Activated T-cell treated with anti-CD3 and anti-CD28 coated beads, Interleukin-2, amount 50 U/mL, for 24 hours (primary cell): ENCODE data around the gene LEFTY1.

Experiments
- DNase-seq: peaks from one replicate; pipeline ENCODE4 v3.0.0-alpha.2; 2020
- H3K27ac Mint-ChIP-seq: 2 replicates; pipeline ENCODE4 v1.8.0; 2020; ENCODE audit warnings: mild to moderate bottlenecking, mixed read lengths
- H3K27me3 Mint-ChIP-seq: 2 replicates; pipeline ENCODE4 v1.8.0; 2020; ENCODE audit warnings: mixed read lengths
- H3K36me3 Mint-ChIP-seq: 2 replicates; pipeline ENCODE4 v1.8.0; 2020; ENCODE audit warnings: low read depth, mixed read lengths
- H3K4me1 Mint-ChIP-seq: 2 replicates; pipeline ENCODE4 v1.8.0; 2020; ENCODE audit warnings: low read depth, mixed read lengths
- H3K4me3 Mint-ChIP-seq: 2 replicates; pipeline ENCODE4 v1.8.0; 2020; ENCODE audit warnings: mild to moderate bottlenecking, moderate library complexity, mixed read lengths
- H3K9me3 Mint-ChIP-seq: 2 replicates; pipeline ENCODE4 v1.8.0; 2020; ENCODE audit warnings: mixed read lengths

LEFTY1 gene

DNA sequence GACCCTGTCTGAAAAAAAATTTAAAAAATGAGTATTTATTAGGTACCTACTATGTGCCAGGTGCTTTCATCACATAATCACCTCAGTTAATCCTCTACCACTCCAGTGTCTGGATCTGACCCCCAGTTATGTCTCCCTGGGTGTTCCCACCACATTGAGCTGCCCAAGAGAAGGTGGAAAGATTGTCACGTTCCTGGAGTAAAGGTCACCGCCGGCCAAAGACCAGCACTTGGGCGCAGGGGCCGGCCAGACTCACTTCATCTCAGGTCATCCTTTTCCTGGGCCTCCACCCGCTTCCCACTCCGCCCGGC is 34.4 kb upstream of the LEFTY1 start:
- H3K27ac Mint-ChIP-seq = peak overlapping the region; percentile 97
- peaks cover 54% of the 10 kb centered on the region for H3K36me3 Mint-ChIP-seq

DNA sequence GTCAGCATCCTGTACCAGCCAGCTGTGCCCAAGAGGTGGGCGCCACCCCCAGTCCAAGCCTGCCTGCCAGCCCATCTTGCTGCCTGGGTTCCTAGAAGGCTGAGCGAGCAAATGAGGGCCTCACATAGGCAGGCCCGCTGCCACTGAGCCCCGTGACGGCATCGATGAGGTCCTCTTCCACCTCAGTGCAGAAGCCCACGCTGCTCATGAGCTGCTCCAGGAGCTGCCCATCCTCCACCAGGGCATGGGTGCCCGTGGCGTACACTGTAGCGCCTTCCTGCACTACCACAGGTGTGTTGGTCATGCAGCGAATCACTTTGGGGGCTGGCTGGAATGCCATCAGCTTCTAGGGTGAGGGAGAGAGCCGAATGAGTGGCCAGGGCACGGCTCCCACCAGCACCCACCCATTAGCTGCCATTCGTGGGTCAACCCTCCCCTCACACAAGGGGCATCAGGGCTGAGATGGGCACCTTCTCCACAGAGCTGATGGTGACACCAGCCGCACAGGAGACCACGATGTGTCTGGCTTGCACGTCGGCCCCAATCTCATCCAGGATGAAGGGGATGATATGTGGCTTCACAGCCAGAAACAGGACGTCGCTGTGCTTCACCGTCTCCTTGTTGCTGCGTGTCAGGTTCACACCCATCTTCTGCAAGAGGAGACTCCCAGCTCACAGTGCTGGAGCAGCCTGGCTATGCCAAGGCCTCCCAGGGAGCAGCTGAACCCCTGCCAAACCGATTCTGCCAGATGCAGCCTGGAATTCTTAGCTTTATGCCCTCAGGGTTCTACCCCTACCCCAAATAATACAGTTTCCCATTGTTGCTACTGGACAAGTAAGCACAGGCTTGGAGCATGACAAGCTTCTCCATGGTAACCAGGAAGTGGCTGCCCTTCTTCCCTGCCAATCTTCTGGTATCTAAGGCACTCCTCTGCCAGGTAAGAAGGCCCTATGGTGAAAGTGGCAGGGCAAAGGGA is 33.1 kb upstream of the LEFTY1 start:
- Mint-ChIP-seq H3K27ac (peak overlapping the region; percentile 97), H3K4me1 (peaks cover 62% of the 10 kb centered on the region), H3K4me3 (peak overlapping the region; percentile 96), H3K9me3 (no peaks in the 10 kb centered on the region), H3K36me3 (peaks cover 67% of the 10 kb centered on the region), H3K27me3 (no peaks in the 10 kb centered on the region)
- no peak for DNase-seq

More for the DNA sequence above, 34.4 kb upstream of the LEFTY1 start:
- Mint-ChIP-seq H3K27me3 (no peaks in the 10 kb centered on the region), H3K4me3 (peak overlapping the region; percentile 96), H3K4me1 (peaks cover 58% of the 10 kb centered on the region), H3K9me3 (no peaks in the 10 kb centered on the region)
- DNase-seq = no peak

DNA sequence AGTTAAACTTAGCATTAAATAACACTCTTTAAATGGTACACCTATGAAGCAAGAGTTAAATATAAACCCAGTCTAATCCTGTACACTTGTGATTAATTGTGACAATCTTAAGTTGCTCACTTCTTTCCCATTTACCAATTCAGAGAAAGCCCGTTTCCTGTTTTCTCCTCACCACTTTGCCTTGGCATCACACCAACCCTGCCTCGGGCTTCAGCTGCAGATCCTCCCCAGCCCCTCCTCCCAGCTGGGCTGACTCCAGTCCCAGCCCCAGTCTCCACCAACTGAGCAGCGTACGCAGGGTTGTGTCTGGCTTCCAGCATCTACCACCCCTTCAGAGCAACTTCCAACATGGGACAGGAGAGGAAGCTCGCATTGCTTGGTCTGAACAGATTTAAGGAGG is 31.0 kb upstream of the LEFTY1 start:
- DNase-seq = no peak
- H3K27me3 Mint-ChIP-seq = no peaks in the 10 kb centered on the region
- no peaks in the 10 kb centered on the region for H3K9me3 Mint-ChIP-seq
- H3K27ac Mint-ChIP-seq = peak overlapping the region; percentile 74
- H3K4me3 Mint-ChIP-seq = no peak overlapping the region
- peaks cover 52% of the 10 kb centered on the region for H3K4me1 Mint-ChIP-seq
- peaks cover 86% of the 10 kb centered on the region for H3K36me3 Mint-ChIP-seq

DNA sequence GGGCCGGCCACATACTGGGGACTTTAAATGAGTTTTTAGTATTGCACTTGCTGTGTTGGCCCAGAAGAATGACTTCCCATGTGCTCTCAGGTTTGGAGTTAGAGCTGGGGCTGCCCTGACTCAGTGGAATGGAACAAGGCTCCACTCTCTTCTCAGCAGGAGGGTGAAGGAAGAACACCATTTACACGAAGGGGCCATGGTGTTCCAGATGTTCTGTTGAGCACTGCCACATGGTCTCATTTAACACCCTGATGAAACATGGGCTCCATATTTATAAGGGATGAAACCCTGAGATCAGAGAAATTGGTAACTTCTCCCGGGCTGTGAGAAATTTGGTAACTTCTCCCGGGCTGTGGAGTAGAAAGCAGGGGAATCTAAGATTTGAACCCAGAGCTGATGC is 29.3 kb upstream of the LEFTY1 start:
- DNase-seq = no peak
- no peak overlapping the region for H3K4me3 Mint-ChIP-seq
- peaks cover 79% of the 10 kb centered on the region for H3K36me3 Mint-ChIP-seq
- H3K9me3 Mint-ChIP-seq = no peaks in the 10 kb centered on the region
- no peaks in the 10 kb centered on the region for H3K27me3 Mint-ChIP-seq
- H3K27ac Mint-ChIP-seq = no peak overlapping the region
- peaks cover 49% of the 10 kb centered on the region for H3K4me1 Mint-ChIP-seq

DNA sequence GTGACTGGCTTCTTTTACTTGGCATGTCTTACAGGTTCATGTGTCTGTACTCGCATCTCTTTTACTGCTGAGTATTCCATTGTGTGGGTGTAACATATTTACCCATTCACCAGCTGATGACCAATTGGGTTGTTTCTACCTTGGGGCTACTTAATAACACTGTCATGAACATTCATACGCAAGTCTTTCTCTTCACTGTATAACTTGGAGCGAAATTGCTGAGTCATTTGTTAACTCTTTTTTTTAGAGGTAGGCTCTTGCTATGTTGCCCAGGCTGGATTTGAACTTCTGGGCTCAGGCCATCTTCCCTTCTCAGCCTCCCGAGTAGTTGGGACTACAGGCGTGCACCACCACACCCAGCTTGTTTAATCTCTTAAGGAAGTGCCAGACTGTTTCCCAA is 28.6 kb upstream of the LEFTY1 start:
- Mint-ChIP-seq H3K27ac (peak overlapping the region; percentile 1), H3K4me1 (peaks cover 45% of the 10 kb centered on the region), H3K36me3 (peaks cover 78% of the 10 kb centered on the region), H3K27me3 (no peaks in the 10 kb centered on the region), H3K4me3 (no peak overlapping the region), H3K9me3 (no peaks in the 10 kb centered on the region)
- no peak for DNase-seq

DNA sequence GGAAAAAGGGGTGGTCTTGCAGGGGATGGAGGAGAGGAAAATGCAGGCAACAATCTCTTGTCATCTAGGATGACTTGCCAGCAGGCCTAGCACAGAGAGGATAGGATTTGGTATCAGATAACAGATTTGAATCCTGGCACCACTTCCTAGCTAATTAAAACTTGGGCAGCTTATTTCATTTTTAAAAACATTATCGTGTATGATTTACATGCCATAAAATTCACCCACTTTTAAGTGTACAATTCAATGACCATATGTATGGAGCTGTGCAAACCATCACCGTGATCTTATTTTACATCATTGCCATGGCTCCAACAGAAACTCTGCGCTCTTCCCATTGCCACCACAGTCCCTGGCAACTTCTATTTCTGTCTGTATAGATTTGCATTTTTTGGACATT is 28.2 kb upstream of the LEFTY1 start:
- Mint-ChIP-seq H3K36me3 (peaks cover 74% of the 10 kb centered on the region), H3K27me3 (no peaks in the 10 kb centered on the region), H3K4me1 (peaks cover 41% of the 10 kb centered on the region), H3K27ac (peak overlapping the region; percentile 1), H3K9me3 (no peaks in the 10 kb centered on the region), H3K4me3 (no peak overlapping the region)
- DNase-seq = no peak

DNA sequence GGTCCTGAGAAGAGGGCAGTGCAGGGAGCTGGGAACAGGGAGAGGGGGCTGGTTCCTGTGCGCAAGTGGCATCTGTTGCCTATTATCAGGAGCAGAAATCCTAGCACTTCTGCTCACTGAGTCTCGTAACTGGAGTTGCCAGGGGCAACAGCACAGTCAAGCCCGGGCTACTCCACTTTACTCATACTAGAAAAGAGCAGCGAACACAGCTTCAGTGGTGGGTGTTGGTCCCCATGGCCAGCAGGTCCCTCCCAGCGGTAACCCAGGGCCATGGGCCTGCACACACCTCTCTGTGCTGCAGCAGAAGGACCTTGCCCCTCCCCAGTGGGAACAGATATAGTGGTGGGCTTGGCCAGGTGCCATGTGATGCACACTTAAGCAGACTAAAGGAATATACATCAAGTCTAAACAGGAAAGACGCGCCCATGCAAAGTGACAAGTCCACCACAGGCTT is 26.6 kb upstream of the LEFTY1 start:
- no peak for DNase-seq
- H3K9me3 Mint-ChIP-seq = no peaks in the 10 kb centered on the region
- no peak overlapping the region for H3K4me3 Mint-ChIP-seq
- no peak overlapping the region for H3K27ac Mint-ChIP-seq
- H3K4me1 Mint-ChIP-seq = peaks cover 33% of the 10 kb centered on the region
- H3K36me3 Mint-ChIP-seq = peaks cover 59% of the 10 kb centered on the region
- no peaks in the 10 kb centered on the region for H3K27me3 Mint-ChIP-seq

DNA sequence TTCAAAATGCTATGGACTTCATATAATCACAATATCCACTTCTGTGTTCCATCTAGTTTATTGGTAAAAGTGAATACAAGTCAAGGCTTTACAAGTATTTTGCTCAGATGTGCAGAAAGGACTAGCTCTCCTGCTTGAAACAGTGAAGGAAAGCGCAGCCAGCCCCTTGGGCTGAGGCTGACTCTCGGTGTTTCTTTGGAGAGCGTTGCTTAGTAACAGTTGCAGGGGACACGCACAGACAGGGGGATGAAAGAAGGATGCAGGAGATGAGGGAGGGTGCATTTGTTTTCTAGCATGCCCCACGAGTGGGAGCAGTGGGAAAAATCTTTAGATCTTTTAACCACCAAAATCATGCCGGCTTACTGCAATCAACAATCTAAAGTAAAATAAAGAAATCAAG is 26.0 kb upstream of the LEFTY1 start:
- Mint-ChIP-seq H3K36me3 (peaks cover 52% of the 10 kb centered on the region), H3K27me3 (no peaks in the 10 kb centered on the region), H3K4me3 (no peak overlapping the region), H3K4me1 (peaks cover 33% of the 10 kb centered on the region), H3K9me3 (no peaks in the 10 kb centered on the region), H3K27ac (no peak overlapping the region)
- DNase-seq = no peak

DNA sequence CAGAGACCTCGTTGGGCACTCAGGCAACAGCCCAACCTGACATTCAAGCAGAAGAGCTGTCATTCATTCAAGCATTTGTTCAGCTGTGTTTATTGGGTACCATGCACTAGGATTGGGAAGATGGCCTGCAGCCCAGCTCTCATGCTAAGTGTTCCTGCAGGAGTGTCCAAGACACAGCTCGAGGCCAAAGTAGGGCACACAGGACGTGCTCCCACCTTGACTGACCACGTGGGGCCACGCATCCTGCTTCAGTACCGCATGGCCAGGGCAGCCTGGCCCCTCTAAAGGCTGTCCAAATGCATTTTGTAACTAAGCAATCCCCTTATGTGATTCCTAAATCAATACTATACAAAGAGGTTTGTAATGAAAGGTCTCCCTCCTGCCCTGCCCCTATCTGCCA is 25.4 kb upstream of the LEFTY1 start:
- Mint-ChIP-seq H3K9me3 (no peaks in the 10 kb centered on the region), H3K4me3 (no peak overlapping the region), H3K27ac (no peak overlapping the region), H3K27me3 (no peaks in the 10 kb centered on the region), H3K4me1 (peaks cover 33% of the 10 kb centered on the region), H3K36me3 (peaks cover 47% of the 10 kb centered on the region)
- DNase-seq = no peak

DNA sequence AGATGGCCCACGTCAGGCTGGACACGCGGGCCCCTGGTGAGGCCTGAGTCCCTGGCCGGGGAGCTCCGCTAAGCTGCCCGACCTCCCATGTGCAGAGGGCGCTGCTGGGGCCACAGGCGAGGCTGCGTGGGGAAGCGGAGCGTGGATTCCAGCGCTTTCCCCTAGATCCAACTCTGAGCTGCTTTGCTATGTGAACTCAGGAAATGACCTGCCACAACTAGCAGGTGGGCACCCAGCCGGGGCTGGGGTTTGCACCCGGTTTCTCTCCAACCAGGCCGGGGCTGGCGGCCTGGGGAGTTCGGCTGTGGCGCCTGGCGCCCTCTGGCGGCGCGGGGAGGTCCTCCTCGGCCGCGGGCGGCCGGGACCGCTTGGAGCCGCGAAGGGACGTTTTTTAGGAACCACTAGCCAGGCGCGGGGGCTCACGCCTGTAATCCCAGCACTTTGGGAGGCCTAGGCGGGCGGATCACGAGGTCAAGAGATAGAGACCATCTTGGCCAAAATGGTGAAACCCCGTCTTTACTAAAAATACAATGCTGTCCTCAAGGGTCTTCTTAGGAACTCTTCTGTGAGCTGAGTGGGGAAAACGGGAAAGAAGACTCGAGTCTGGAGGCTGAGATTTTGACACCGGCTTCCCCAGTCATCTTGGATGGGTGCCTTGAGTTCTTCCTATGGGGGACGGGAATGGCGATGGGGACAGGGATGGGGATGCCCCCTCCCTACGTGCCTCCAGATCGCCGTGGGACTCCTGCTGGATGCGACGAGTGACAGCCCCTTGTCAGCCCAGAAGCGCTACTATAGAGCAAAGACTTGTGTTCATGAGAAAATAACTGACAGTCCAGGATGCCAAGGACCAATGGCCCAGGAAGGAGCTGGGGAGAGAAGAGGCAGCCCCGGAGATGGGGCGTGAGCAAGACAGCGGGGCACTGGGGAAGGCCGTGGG is 22.5 kb upstream of the LEFTY1 start:
- H3K36me3 Mint-ChIP-seq = peaks cover 18% of the 10 kb centered on the region
- no peaks in the 10 kb centered on the region for H3K27me3 Mint-ChIP-seq
- H3K9me3 Mint-ChIP-seq = no peaks in the 10 kb centered on the region
- peak; percentile 86 for DNase-seq
- H3K4me1 Mint-ChIP-seq = peaks cover 22% of the 10 kb centered on the region
- H3K4me3 Mint-ChIP-seq = no peak overlapping the region
- no peak overlapping the region for H3K27ac Mint-ChIP-seq

DNA sequence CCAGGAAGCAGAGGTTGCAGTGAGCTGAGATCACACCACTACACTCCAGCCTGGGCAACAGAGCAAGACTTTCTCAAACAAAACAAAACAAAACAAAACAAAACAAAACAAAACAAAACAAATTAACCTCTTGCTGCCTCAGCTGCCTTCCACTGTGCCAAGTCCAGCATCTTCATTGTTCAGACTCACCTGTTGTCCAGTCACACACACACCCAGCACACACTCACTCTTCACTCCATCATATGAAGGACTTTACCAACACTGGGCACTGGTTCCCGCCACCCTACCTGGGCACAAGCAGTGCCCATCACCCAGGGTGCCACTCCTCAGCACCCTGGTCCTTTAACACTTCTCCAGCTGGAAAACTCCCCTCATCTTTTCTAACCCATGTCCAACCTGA is 20.5 kb upstream of the LEFTY1 start:
- DNase-seq = no peak
- H3K36me3 Mint-ChIP-seq = peaks cover 4% of the 10 kb centered on the region
- H3K27ac Mint-ChIP-seq = peak overlapping the region; percentile 38
- H3K4me1 Mint-ChIP-seq = peaks cover 27% of the 10 kb centered on the region
- H3K27me3 Mint-ChIP-seq = no peaks in the 10 kb centered on the region
- no peak overlapping the region for H3K4me3 Mint-ChIP-seq
- H3K9me3 Mint-ChIP-seq = no peaks in the 10 kb centered on the region

DNA sequence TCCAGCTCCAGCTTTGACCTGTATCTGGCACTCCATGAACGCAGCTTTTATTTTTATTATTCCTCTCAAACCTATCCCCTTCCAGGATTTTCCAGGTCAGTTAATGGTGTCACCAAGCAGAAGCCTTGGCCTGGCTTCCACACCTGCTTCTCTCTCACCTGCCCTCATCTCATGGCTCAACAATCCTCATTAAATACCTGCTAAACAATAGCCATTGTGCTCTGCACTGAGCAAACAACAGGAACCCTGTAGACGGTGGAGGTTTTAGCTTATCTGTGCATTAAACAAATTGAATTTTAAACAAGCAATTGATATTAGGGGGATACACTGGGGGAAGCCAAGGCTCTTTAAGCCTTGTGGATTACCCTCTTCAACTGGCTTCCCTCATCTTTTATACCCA is 19.8 kb upstream of the LEFTY1 start:
- no peak for DNase-seq
- H3K9me3 Mint-ChIP-seq = no peaks in the 10 kb centered on the region
- no peak overlapping the region for H3K27ac Mint-ChIP-seq
- H3K36me3 Mint-ChIP-seq = peaks cover 4% of the 10 kb centered on the region
- H3K4me3 Mint-ChIP-seq = no peak overlapping the region
- no peaks in the 10 kb centered on the region for H3K27me3 Mint-ChIP-seq
- H3K4me1 Mint-ChIP-seq = peaks cover 27% of the 10 kb centered on the region

DNA sequence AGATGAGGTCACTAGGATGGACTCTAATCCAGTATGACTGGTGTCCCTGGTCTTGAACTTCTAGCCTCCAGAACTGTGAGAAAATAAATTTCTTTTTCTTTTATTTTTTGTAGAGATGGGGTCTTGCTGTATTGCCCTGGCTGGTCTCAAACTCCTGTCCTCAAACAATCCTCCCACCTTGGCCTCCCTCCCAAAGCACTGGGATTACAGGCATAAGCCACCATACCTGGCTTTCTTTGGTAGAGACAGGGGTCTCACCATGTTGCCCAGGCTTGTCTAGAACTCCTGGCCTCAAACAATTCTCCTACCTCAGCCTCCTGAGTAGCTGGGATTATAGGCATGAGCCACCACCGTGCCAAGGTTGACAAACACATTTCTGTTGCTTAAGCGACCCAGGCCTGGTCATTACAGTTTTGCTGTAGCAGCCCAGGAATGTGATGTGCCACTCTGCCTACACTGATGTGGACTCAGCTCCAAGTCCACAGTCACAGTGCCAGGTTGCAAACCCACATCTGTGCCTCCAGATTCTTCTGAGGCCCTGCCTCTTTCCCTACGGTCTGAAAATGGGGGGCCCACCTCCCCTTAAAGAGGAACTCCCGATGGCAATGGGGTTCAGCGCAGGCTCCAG is 19.2 kb upstream of the LEFTY1 start:
- Mint-ChIP-seq H3K4me3 (no peak overlapping the region), H3K9me3 (no peaks in the 10 kb centered on the region), H3K36me3 (peaks cover 4% of the 10 kb centered on the region), H3K27ac (no peak overlapping the region), H3K27me3 (no peaks in the 10 kb centered on the region), H3K4me1 (peaks cover 27% of the 10 kb centered on the region)
- no peak for DNase-seq

DNA sequence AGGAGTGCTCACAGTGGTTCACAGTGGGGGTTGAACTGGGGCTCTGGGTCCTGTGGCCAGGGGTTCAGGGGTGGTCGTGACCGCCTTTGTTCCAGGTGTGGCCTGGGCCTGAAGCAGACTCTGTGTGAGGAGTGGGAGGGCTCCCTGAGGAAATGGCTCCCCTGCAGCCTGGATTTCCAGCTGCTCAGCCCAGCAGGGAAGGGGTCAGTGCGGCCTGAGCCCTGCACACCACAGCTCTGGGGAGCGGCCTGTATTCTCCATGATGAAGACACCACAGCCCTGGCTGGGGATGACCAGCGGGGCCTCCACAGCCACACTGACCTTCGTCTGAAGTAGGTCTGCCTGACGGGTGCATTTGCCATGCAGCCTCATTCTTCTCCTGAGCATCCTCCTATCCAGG is 18.4 kb upstream of the LEFTY1 start:
- Mint-ChIP-seq H3K36me3 (no peaks in the 10 kb centered on the region), H3K4me1 (peaks cover 27% of the 10 kb centered on the region), H3K4me3 (no peak overlapping the region), H3K27me3 (no peaks in the 10 kb centered on the region), H3K9me3 (no peaks in the 10 kb centered on the region), H3K27ac (no peak overlapping the region)
- DNase-seq = no peak
